ENCODE data around the gene ABCA10. TPM values are rescaled to one million over a fixed set of nuclear protein-coding genes. Genes with fewer than 3 reads are reported as not detected.

The ABCA10 gene
- total RNA-seq, 4 donors from 2014 or later = 0.23 to 7.8 (median 1.9) TPM

DNA sequence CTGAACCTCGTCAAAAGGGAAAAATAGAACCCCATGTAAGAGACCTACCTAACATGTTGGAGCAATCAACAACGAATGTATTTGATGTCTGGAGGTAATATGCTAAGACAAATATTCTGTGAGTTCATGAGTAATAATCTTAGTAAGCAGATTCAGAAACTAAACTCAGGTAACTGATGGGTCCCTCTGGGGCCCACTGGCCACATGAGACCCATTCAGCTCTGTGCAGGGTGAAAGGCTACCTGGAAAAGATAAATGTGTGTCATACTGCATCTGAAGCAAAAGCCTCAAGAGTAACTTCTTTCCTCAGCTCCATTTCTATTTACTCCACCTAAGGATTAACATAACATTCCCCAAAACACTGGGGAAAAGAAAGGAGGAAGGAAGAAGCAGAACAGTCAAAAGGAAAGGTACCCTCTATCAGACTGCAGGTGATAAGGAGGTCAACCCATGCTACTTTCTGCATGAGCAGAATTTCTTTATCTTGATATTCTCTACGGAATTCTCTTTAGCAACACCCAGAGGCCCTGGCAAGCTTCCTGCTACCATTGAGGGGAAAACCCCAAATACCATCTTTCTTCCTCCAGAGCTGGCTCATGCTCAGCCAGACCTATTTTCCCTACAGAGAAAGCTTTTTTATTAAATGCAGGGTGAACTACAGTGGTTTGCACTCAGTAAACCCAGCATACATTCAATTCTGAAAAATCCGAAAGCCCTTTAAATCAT lies 49.2 kb downstream of the ABCA10 start:
- no peak for TF ChIP-seq POLR2A (IDR thresholded peaks at IDR 0.05)
- TF ChIP-seq, protein P1, sequence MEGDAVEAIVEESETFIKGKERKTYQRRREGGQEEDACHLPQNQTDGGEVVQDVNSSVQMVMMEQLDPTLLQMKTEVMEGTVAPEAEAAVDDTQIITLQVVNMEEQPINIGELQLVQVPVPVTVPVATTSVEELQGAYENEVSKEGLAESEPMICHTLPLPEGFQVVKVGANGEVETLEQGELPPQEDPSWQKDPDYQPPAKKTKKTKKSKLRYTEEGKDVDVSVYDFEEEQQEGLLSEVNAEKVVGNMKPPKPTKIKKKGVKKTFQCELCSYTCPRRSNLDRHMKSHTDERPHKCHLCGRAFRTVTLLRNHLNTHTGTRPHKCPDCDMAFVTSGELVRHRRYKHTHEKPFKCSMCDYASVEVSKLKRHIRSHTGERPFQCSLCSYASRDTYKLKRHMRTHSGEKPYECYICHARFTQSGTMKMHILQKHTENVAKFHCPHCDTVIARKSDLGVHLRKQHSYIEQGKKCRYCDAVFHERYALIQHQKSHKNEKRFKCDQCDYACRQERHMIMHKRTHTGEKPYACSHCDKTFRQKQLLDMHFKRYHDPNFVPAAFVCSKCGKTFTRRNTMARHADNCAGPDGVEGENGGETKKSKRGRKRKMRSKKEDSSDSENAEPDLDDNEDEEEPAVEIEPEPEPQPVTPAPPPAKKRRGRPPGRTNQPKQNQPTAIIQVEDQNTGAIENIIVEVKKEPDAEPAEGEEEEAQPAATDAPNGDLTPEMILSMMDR (IDR thresholded peaks at IDR 0.05) = no peak
- peaks cover 3 to 21% (median 4%) of the 10 kb centered on the region in 3 donors for H3K4me1 ChIP-seq
- no peaks in the 10 kb centered on the region for H3K36me3 ChIP-seq
- intact Hi-C loops (cut with DNase I) = no loop called here
- DNase-seq = no peak
- no peak overlapping the region for H3K4me3 ChIP-seq
- H3K27me3 ChIP-seq = no peaks in the 10 kb centered on the region
- H3K27ac ChIP-seq = no peak overlapping the region
- no peaks in the 10 kb centered on the region for H3K9me3 ChIP-seq
- WGBS, 2 donors = 24 to 42% methylated on average over 4 of the region's 4 CpGs

GRCh38 chr17:69176457-69176795 lies 52.2 kb downstream of the ABCA10 start:
- Histone ChIP-seq H3K9me3 (no peaks in the 10 kb centered on the region), H3K27me3 (no peaks in the 10 kb centered on the region), H3K27ac (no peak overlapping the region), H3K36me3 (no peaks in the 10 kb centered on the region), H3K4me1 (peaks cover 3 to 21% (median 4%) of the 10 kb centered on the region in 3 donors), H3K4me3 (no peak overlapping the region)
- intact Hi-C loops (cut with DNase I) = no loop called here
- 92 to 94% methylated on average over 1 of the region's 1 CpG for WGBS, 2 donors
- no peak for TF ChIP-seq POLR2A (IDR thresholded peaks at IDR 0.05)
- TF ChIP-seq, protein P1 (IDR thresholded peaks at IDR 0.05) = no peak
- DNase-seq = no peak

DNA sequence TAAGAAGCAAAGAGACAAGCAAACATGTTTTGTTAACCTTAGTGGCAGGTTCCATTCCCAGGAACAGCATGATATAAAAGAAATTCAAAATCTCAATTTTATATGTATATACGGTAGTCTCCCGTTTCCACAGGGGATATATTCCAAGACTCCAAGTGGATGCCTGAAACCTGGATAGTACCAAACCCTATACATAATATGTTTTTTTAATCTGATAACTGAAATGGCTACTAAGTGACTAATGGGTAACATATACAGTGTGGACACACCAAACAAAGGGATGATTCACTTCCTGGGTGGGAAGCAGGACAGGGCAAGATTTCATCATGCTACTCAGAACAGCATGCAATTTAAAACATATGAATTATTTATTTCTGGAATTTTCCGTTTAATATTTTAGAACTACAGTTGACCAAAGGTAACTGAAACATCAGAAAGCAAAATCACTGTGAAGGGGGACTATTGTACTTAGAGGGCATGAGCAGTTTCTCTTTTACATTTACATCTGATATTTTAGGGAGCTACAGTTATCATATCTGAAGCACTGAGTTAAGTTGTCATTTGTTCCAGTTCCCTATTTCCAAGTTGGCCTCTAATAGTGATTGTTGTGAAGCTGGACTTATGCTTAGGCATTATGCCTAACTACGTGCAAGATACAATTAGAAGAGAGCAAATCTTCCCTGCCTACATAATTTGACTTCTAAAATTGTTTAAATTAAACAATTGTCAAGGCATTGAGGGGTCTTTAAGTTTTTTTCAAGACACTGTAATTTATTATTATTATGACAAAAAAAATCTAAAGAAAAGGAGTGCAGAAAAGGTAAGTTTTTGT lies 52.8 kb downstream of the ABCA10 start:
- H3K9me3 ChIP-seq = no peaks in the 10 kb centered on the region
- no peak for DNase-seq
- peaks cover 3 to 21% (median 4%) of the 10 kb centered on the region in 3 donors for H3K4me1 ChIP-seq
- H3K27me3 ChIP-seq = no peaks in the 10 kb centered on the region
- no peak overlapping the region for H3K27ac ChIP-seq
- no peaks in the 10 kb centered on the region for H3K36me3 ChIP-seq
- intact Hi-C loops (cut with DNase I) = no loop called here
- TF ChIP-seq POLR2A (IDR thresholded peaks at IDR 0.05) = no peak
- TF ChIP-seq, protein P1 (IDR thresholded peaks at IDR 0.05) = no peak
- H3K4me3 ChIP-seq = no peak overlapping the region
- 63 to 75% methylated on average over 4 of the region's 4 CpGs for WGBS, 2 donors

GRCh38 chr17:69175262-69175624 lies 53.4 kb downstream of the ABCA10 start:
- no peaks in the 10 kb centered on the region for H3K27me3 ChIP-seq
- H3K36me3 ChIP-seq = no peaks in the 10 kb centered on the region
- H3K4me3 ChIP-seq = no peak overlapping the region
- no peak for DNase-seq
- H3K9me3 ChIP-seq = no peaks in the 10 kb centered on the region
- no peak overlapping the region for H3K27ac ChIP-seq
- TF ChIP-seq POLR2A (IDR thresholded peaks at IDR 0.05) = no peak
- intact Hi-C loops (cut with DNase I) = no loop called here
- WGBS, 2 donors = 74 to 83% methylated on average over 4 of the region's 4 CpGs
- peaks cover 3 to 21% (median 4%) of the 10 kb centered on the region in 3 donors for H3K4me1 ChIP-seq

DNA sequence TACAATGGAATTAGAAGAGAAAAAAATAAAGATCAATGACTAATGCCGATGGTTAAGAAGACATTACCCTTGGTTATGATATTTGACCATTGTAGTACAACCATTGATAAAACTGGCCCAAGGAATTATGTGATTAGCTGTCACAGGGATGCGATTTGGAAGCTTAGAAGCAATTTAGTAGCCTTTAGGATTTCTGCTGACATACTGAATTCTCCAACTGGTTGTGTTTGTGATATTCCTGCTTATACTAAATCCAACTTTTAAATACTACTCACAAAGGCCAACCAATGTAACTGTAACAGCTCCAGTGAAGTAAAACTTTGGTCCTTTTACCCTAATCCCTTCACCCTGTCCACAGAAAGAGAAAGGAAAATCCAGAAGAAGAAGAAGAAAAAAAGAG lies 55.5 kb downstream of the ABCA10 start:
- Histone ChIP-seq H3K27me3 (no peaks in the 10 kb centered on the region), H3K9me3 (no peaks in the 10 kb centered on the region), H3K27ac (no peak overlapping the region), H3K36me3 (no peaks in the 10 kb centered on the region), H3K4me3 (no peak overlapping the region), H3K4me1 (peaks cover 0 to 9% (median 1%) of the 10 kb centered on the region in 3 donors)
- no peak for DNase-seq
- WGBS, 2 donors = 43 to 64% methylated on average over 2 of the region's 2 CpGs
- intact Hi-C loops (cut with DNase I) = no loop called here
- TF ChIP-seq, protein P1 (IDR thresholded peaks at IDR 0.05) = no peak
- TF ChIP-seq POLR2A (IDR thresholded peaks at IDR 0.05) = no peak

Measured in esophagus squamous epithelium (tissue), 5 donors.